Measurements from ENCODE around the gene OR3A3.
"Not testable (repeated sequence)": the region's sequence is repeated elsewhere in the genome, so short reads cannot be mapped to it uniquely, and the experiment has no call there.

OR3A3 gene

DNA sequence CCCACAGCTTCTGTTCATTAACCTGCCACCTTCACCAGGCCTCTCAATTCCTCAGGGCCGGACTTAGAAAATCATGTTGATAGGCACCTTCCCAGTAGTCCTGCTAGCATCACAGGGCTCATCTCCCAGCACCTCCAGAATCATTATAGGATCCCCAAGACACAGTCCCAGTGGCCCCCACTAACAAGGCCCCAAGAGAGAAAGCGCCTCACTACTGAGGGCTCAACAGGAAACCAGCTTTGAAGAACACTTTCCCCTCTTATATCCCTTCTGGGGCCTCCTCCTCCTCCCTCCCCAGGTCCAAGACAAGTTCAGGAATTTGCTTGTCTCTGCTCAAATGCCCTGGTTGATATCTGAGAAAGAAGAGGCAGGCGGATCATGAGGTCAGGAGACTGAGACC, at the start of gene OR3A3:
Gene OR3A3 (plus strand): TSS at position 301 of the 400 bp plus-strand sequence.
- no peak for DNase-seq

DNA sequence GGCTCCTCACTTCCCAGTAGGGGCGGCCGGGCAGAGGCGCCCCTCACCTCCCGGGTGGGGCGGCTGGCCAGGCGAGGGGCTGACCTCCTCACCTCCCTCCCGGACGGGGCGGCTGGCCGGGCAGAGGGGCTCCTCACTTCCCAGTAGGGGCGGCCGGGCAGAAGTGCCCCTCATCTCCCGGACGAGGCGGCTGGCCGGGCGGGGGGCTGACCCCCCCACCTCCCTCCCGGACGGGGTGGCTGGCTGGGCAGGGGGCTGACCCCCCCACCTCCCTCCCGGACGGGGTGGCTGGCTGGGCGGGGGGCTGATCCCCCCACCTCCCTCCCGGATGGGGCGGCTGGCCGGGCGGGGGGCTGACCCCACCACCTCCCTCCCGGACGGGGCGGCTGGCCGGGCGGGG, 40.0 kb upstream of the OR3A3 start:
- DNase-seq: not testable (repeated sequence)

DNA sequence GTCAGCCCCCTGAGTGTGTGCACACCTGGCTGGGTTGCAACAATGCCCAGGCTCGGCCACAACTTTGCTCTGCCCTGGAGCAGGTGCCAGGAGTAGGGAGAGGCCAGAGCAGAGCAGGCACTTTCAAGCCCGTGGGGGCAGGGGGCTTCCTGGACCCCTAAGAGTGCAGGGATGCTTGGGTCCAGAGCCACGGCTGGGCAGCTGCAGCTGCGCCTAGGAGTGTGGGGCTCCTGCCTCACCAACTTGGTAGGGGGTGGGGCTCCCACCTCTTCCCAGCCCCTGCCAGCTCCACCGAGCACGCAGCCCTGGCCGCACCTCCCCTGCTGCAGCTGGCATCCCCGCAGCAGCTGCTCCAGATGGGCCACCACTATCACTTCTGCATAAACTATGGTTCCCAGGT, 32.8 kb upstream of the OR3A3 start:
- no peak for DNase-seq

DNA sequence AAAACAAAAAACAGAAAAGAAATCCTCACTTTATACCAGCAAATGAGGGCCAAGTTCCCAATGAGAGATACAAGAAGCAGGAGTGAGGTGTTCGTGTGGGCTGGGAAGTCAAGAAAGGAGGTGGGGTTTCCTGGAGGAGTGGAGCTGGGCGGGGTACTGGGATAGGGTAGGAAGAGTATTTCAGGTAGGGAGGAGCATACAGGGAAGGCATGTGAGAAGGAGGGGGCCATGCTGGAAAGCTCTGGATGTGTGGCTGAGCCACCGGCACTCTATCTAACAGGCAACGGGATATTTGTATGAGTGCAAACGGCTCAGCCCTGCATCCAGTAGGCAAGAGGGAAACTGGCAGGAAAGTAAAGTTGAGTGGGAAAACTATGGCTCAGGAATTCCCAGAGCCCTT, 29.2 kb upstream of the OR3A3 start:
- DNase-seq: no peak

DNA sequence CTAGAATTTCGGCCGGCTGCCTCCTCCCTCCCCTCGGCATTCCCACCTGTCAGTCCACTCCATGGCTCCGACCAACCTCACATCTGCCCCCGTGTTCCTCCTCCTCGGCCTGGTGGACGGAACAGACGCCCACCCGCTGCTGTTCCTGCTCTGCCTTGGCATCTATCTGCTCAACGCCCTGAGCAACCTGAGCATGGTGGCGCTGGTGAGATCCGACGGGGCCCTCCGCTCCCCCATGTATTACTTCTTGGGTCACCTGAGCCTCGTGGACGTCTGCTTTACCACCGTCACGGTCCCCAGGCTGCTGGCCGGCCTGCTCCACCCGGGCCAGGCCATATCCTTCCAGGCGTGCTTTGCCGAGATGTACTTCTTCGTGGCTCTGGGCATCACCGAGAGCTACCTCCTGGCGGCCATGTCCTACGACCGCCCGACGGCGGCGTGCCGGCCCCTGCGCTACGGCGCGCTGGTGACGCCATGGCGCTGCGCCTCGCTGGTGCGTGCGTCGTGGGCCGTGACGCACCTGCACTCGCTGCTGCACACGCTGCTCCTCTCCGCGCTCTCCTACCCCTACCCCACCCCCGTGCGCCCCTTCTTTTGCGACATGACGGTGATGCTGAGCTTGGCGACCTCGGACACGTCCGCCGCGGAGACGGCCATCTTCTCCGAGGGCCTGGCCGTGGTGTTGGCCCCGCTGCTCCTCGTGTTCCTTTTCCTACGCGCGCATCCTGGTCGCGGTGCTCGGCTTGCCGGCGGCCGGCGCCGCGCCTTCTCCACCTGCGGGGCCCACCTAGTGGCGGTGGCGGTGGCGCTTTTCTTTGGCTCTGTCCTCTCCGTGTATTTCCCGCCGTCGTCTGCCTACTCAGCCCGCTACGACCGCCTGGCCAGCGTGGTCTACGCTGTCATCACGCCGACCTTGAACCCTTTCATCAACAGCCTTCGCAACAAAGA, 25.0 kb upstream of the OR3A3 start, which contains the start of gene OR3A2:
Gene OR3A2 (minus strand): TSS at position 440 of the 948 bp plus-strand sequence.
- no peak for DNase-seq

DNA sequence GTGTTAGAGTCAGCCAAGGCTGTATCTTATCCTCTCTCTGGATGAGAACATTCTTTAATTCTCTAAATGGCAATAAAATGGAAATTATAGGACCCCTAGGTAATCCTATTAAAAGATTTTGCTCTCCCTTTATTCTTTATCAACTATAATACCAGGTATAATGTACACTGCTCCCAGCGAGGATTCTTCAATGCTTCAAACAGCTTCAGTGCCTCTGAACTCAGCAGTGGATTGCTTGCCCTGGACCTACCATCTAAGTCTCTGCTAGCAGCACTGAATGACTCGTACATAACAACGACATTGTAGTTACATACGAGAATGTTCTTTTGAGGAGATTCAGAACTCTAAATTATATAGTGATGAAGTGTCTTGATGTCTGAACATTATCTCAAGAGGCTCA, 21.4 kb upstream of the OR3A3 start:
- no peak for DNase-seq

DNA sequence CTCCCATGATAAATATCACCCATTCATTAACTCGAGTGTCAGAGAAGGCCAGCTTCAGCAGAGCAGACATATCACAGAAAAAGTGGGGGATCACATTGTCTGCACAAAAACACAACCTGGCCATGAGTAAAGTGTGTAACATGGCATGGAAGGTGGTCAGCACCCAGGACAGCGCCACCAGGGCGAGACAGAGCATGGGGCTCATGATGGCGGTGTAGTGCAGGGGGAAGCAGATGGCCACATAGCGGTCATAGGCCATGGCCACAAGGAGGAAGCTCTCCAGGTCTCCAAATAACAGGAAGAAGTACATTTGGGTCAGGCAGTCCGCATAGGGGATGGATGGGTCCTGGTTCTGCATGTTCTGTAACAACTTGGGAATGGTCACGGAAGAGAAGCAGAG, 13.4 kb upstream of the OR3A3 start:
- DNase-seq: not testable (repeated sequence)

DNA sequence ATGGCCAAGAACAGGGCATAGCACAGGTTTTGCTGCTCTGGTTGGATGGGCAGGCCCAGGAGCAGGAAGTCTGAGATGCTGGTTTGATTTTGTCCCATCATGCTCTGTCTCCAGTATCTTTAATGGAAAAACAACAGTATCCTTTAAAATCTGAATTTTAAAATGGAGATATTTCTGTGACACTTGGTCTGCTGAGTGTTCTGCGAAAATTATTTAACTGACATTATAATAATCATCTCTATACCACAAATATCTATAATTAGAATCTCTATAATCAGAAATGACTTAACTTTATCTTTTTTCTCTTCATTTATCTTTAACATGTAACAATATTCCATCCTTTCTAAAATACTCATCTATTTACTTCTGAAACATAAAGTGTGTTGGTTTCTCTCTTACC, 12.9 kb upstream of the OR3A3 start, which contains the start of gene OR1E1:
Gene OR1E1 (minus strand): TSS at position 101 of the 400 bp plus-strand sequence. CDS start 0 bp downstream, at position 101.
- DNase-seq: no peak

DNA sequence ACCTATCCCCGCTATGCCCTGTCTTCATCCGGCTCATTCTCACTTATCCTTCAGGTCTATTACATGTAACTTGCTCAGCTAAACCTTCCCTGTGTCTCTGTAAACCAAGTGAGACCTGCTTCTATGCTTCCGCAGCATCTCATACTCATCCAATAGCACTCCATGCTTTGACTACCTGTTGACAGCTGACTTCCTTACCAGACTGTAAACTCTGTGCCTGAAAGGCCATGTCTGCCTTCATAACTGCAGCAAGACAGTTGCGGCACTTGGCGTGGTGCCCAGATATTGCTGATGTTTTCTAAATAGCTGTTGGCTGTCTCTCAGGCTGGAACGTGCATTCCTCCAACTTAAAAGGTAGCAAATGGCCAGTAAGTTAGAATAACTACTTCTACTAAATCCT, 11.1 kb upstream of the OR3A3 start:
- no peak for DNase-seq

DNA sequence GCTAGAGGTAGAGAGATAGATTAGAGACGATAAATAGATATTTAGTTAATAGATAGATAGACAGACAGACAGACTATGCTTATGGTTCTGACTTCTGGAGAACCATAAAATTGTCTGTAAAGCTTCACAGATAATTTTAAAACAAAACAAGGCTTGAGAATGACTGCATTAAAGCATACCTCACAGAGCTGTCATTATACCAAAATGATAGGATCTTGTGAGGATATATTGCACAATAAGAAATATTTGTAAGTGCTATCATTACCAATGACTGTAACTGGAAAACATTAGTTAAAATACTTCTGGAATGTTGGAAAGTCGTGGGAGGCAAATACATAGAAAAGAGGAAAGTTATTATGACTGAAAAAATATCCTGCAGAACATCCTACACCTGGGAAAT, 9.4 kb upstream of the OR3A3 start:
- no peak for DNase-seq

DNA sequence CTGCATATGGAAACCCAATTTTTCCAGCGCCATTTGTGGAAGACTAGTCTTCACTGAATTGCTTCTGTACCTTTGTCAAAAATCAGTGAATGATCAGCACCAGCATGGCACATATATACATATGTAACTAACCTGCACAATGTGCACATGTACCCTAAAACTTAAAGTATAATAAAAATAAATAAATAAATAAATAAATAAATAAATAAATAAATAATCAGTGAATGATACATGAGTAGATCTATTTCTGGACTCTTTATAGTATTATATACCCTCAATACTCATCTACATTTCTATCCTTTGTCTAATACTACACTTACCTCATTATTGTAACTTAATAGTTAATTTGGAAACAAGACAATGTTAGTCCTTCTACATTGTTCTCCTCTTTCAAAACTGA, 7.3 kb upstream of the OR3A3 start:
- not testable (repeated sequence) for DNase-seq

DNA sequence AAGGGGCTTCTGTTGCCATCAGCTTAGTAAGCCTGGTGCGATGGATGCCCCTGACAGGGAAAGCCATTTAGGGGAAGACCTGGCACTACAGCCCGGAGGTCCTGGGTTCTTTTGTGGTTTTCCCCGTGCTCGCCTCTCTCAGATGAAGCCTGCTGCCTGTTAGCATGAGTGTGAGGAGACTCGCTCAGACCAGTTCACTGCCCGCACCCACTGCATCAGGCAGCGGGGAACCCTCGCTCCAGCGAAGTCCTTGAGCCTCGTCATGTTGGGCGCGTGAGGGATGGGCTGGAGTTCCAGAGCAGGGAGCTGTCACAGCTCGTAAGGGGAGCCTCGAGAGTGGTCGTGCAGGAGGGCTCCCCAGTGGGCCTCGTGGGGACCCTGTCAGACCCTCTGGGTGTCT, 1.0 kb downstream of the OR3A3 start:
- not testable (repeated sequence) for DNase-seq

DNA sequence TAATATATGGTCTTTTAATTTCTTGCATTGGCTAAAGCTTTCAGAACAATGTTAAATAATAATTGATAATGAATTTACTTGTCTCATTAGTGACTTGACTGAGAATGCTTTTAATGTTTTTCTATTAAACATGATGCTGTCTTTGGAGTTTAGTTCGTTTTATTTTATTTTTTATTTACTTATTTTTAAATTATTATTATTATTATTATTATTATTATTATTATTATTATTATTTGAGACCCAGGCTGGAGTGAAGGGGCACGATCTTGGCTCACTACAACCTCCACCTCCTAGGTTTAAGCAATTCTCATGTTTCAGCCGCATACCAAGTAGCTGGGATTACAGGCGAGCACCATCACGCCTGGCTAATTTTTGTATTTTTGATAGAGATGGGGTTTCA, 4.4 kb downstream of the OR3A3 start:
- DNase-seq: no peak

DNA sequence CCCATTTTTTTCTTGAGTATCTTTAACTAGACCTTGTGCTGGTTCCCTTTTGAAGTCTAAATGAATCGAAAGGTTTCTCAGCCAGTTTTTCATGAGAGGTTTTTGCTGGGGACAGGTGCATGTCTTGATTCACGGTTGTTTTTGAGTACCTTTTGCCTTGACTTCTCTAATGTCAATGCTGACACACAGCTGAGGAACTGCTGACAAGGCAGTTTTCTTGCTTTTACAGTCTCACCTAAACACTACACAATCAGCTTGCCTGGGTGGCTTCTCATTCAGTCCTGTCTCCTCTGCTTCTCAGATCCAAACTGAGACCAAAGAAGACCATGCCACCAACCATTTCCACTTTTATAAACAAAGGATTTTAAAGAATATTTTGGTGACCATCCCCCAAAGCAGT, 7.1 kb downstream of the OR3A3 start:
- DNase-seq: no peak

DNA sequence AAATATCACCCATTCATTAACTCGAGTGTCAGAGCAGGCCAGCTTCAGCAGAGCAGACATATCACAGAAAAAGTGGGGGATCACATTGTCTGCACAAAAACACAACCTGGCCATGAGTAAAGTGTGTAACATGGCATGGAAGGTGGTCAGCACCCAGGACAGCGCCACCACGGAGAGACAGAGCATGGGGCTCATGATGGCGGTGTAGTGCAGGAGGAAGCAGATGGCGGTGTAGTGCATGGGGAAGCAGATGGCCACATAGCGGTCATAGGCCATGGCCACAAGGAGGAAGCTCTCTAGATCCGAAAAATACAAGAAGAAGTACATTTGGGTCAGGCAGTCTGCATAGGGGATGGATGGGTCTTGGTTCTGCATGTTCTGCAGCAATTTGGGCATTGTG, 22.0 kb downstream of the OR3A3 start:
- not testable (repeated sequence) for DNase-seq

DNA sequence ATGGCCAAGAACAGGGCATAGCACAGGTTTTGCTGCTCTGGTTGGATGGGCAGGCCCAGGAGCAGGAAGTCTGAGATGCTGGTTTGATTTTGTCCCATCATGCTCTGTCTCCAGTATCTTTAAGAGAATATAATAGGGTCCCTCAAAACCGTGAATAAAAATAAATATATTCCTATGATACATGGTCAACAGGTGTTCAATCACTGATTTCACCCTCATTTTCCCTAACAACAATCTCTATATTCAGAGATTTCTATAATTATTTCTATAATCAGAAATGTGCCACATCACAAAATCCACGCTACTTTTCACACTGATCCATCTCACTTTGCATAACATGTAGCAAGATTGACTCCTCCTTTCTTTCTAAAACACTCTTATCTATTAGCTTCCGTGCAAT, 22.6 kb downstream of the OR3A3 start, which contains the start of gene OR1E2:
Gene OR1E2 (minus strand): TSS at position 101 of the 400 bp plus-strand sequence. CDS start 0 bp downstream, at position 101.
- DNase-seq: no peak

DNA sequence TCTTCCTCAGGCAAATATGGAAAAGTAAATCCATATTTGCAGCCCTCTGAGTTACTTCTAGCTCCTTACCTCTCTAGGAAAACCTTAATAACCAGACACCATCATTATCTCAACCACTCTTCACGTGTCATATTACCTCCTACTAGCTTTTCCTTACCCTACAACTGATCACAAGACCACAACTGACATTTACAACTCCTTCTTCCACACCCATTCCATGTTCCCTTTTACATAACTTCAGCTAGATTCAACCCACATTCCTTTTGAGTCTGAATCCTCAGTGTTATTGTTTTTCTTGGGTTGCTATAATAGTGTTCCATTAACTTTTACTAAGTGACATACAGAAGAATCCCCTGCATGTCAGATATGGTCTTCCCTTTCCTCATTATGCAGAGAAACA, 27.2 kb downstream of the OR3A3 start:
- no peak for DNase-seq

DNA sequence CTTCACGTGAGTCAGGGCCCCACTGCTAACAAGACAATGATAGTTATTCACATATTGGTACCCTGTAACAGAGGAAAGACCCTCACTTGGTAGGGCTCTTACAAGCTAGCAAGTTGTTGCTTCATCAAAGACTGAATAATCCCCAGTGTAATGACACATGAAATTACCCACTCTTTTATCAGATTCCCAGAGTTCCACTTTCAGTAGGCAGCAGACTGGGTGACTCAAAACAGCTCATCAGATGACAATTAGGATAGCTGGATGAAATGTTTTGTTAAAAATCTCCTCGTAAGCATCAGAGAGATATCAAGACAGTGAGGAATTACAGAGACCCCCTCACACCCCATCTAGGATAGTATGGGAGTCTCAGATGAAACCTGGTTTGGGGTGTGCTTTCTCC, 29.3 kb downstream of the OR3A3 start:
- DNase-seq: no peak

DNA sequence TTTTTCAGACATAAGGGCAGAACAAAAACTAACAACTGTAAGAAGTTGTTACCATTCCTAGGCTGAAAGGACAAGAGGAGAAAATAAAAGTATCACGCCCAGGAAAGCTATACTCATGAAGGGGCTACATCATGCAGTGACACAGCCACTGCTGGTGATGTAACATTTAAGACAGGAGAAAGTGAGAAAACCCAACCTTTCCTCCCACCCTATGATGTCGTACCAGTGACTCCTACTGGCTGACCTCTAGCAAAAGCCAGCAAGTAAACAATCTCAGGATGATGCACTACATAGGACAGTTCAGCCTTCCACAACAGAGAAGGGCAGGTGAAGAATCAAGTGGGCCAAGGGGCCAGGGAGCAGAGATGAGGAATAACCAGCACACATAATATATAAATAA, 36.5 kb downstream of the OR3A3 start:
- DNase-seq: peak in 1 of 2 experiments; percentile 23

DNA sequence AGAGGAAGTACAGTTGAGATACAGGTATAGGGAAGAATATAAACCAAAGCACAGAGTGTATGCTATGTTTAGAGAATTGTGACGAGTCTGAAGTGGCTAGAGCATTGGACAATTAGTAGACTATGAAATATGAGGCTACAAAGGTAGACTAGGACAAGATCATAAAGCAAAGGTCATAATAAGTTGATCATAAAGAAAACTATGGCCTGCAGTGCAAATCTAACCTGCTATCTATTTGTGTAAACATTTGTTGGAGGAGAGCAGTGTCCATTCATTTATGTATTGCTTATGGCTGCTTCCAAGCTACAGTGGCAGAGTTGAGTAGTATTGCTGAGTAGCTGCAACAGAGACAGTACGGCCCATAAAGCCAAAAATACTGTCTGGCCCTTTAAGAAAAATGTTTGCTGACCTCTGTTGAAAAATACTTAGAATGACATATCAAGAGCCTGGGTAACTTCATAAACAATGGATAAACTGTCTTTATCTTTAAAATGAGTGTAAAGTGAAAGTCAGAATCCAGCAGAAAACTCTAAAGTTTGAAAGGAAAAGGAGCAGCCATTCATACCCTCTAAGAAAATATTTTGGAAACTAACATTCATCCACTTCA, 37.0 kb downstream of the OR3A3 start:
- DNase-seq: peak in 1 of 2 experiments; percentile 10

DNA sequence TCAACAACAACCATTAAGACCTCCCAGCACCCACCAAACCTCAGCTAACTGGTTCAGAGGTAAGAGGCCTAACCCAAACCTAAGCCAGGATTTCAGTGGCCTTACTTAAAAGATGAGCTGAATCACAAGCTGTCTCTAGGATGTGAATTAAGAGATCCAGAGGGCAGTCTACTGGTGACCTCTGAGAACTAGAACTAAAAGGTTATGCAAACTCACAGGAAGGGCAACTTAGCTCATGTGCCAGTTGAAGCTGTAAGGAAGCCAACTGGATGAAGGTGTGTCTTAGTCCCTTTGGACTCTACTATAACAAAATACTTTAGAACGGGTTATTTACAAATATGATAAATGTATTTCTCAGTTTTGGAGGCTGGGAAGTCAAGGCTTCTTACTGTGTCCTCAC, 55.2 kb downstream of the OR3A3 start:
- DNase-seq: not testable (repeated sequence)

DNA sequence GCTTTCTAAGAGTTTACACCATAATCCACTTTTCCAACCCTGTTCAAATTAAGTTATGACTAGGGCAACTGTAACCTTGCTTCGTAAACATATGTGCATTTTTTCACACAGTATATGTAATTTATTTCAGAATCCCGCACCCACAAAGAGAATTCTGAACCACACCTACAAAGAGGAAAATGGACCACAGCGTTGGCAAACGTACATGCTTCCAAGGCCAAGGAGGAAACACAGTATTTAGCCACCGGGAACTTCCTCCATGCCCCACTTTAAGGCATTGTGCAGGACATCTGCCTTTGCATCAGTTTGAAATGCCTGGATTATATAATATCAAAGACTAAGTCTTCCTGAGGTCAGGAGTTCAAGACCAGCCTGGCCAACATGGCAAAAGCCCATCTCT, 58.4 kb downstream of the OR3A3 start:
- DNase-seq: no peak

DNA sequence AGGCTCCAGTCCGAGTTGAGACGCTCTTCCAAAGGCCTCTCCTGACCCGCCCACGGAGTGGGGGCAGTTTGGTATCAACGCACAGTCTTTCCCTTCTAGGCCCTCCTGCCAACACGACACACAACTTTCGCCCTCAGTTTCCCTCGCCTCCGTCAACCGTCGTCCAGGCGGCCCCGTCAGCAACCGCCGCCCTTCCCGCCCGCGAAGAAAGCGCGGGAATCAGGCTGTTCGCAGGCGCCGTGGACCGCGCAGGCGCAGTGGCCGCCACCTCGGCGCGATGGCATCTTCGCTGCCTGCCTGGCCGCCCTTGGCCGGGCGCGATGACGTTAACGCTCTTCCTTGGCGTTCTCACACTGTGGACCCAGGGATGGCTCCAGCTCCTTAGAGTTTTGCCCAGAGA, 60.4 kb downstream of the OR3A3 start, which contains the start of gene SPATA22:
Gene SPATA22 (minus strand): TSS at position 221 of the 400 bp plus-strand sequence. CDS start 2,494 bp downstream, outside the sequence.
- DNase-seq: no peak

DNA sequence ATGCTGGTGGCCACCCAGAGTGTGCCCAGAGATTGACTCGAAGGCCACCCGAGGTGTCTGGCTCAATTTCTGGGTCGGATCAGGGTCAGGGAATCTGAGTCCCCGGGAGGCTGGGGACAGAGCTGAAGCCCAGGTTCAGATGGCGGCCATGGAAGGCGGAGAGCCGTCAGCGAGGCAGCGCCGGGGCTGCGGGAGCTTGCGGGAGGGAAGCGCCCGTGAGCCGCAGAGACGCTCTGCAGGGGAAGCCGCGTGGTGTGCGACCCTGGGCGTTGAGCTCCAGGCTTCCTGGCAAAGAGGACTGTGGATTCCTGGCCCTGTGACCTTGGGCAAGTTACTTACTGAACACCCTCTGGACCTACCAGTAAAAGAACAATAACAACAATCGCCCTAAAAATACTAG, 61.0 kb downstream of the OR3A3 start:
- DNase-seq: no peak
